Left colon (tissue), 2 donors: ENCODE data around the gene ZFAND3. TPM values are rescaled to one million over a fixed set of nuclear protein-coding genes. Genes with fewer than 3 reads are reported as not detected.

Source experiments
- ATAC-seq: fragments of 200-7000 bp; cut with Tn5 transposase; one replicate; pipeline ENCODE4 v1.9.1; 2020; ENCODE audit warnings: mild to moderate bottlenecking, moderate library complexity
- DNase-seq, 2 donors: peaks; one replicate each; pipeline ENCODE4 v3.0.0-alpha.2; 2020
- intact Hi-C, 2 donors: fragments of 100-400 bp; cut with DNase I in 1 of 2; cut with micrococcal nuclease in 1 of 2; formaldehyde crosslinking; loops; one replicate each; pipeline versions ENCODE4 v1.11.2 to v1.14.0; 2022; cut with DNase I, micrococcal nuclease
- total RNA-seq, 2 donors: library from RNA; stranded (reverse); fragmentation: NEBNext Ultra II Directional; extraction: Animal tissue kit (Norgen Biotek cat#: 25700); gene quantifications; one replicate each; pipeline ENCODE4 v1.2.1, GENCODE V29; 2021
- donor health status: DM: no; HTN: no; CAD: no.
- donor health status: DM: yes; HTN: yes; CAD: no.

The ZFAND3 gene
- total RNA-seq, 2 donors from 2014 or later: 66.4 to 77.0 TPM

GRCh38 chr6:38160831-38161230, 341.3 kb downstream of the ZFAND3 start:
- DNase-seq (no peak), ATAC-seq (no peak)
- intact Hi-C loops: no loop called here

- no peak for ATAC-seq
- DNase-seq: peak in 1 of 2 donors; percentile 14
- intact Hi-C loops: no loop called here
These were observed 341.8 kb downstream of the ZFAND3 start for GRCh38 chr6:38161331-38161730.

- ATAC-seq (no peak), DNase-seq (peak in 1 of 2 donors; percentile 18)
- intact Hi-C loops: no loop called here
These were observed 342.4 kb downstream of the ZFAND3 start for GRCh38 chr6:38161754-38162492.

- intact Hi-C loops: no loop called here
- ATAC-seq (no peak), DNase-seq (peak in 1 of 2 donors; percentile 18)
These were observed 343.1 kb downstream of the ZFAND3 start for GRCh38 chr6:38162493-38163185.

- intact Hi-C loops: no loop called here
- ATAC-seq (peak; percentile 15), DNase-seq (peak in 1 of 2 donors; percentile 14)
These were observed 343.9 kb downstream of the ZFAND3 start for GRCh38 chr6:38163186-38164130.

- DNase-seq: peak in 1 of 2 donors; percentile 37
- intact Hi-C loops: no loop called here
- peak; percentile 40 for ATAC-seq
These were observed 344.6 kb downstream of the ZFAND3 start for GRCh38 chr6:38164131-38164481.

GRCh38 chr6:38164671-38165108, 345.2 kb downstream of the ZFAND3 start:
- no peak for ATAC-seq
- intact Hi-C loops: no loop called here
- DNase-seq: no peak

GRCh38 chr6:38166411-38167240, 347.1 kb downstream of the ZFAND3 start:
- intact Hi-C loops: no loop called here
- DNase-seq (no peak), ATAC-seq (no peak)

- DNase-seq: no peak
- no peak for ATAC-seq
- intact Hi-C loops: no loop called here
These were observed 348.1 kb downstream of the ZFAND3 start for GRCh38 chr6:38167598-38167997.

GRCh38 chr6:38168126-38168525, 348.6 kb downstream of the ZFAND3 start:
- no peak for ATAC-seq
- no peak for DNase-seq
- intact Hi-C loops: no loop called here

- DNase-seq: no peak
- intact Hi-C loops: no loop called here
- ATAC-seq: no peak
These were observed 349.2 kb downstream of the ZFAND3 start for GRCh38 chr6:38168699-38169098.

GRCh38 chr6:38169221-38169976, 349.9 kb downstream of the ZFAND3 start:
- no peak for ATAC-seq
- intact Hi-C loops: no loop called here

GRCh38 chr6:38169977-38170526, 350.5 kb downstream of the ZFAND3 start:
- DNase-seq (peak; percentile 66 to 67), ATAC-seq (peak; percentile 61)
- intact Hi-C loops: no loop called here

More at GRCh38 chr6:38169221-38169976, 349.9 kb downstream of the ZFAND3 start:
- DNase-seq: no peak

GRCh38 chr6:38170666-38171355, 351.3 kb downstream of the ZFAND3 start:
- ATAC-seq (peak; percentile 8), DNase-seq (no peak)
- intact Hi-C loops: no loop called here

GRCh38 chr6:38171997-38172738, 352.6 kb downstream of the ZFAND3 start:
- intact Hi-C loops: no loop called here
- ATAC-seq (no peak), DNase-seq (no peak)

GRCh38 chr6:38172739-38173410, 353.3 kb downstream of the ZFAND3 start:
- DNase-seq: no peak
- ATAC-seq: no peak
- intact Hi-C loops: no loop called here
